ENCODE data around the gene ZSWIM9.

DNA sequence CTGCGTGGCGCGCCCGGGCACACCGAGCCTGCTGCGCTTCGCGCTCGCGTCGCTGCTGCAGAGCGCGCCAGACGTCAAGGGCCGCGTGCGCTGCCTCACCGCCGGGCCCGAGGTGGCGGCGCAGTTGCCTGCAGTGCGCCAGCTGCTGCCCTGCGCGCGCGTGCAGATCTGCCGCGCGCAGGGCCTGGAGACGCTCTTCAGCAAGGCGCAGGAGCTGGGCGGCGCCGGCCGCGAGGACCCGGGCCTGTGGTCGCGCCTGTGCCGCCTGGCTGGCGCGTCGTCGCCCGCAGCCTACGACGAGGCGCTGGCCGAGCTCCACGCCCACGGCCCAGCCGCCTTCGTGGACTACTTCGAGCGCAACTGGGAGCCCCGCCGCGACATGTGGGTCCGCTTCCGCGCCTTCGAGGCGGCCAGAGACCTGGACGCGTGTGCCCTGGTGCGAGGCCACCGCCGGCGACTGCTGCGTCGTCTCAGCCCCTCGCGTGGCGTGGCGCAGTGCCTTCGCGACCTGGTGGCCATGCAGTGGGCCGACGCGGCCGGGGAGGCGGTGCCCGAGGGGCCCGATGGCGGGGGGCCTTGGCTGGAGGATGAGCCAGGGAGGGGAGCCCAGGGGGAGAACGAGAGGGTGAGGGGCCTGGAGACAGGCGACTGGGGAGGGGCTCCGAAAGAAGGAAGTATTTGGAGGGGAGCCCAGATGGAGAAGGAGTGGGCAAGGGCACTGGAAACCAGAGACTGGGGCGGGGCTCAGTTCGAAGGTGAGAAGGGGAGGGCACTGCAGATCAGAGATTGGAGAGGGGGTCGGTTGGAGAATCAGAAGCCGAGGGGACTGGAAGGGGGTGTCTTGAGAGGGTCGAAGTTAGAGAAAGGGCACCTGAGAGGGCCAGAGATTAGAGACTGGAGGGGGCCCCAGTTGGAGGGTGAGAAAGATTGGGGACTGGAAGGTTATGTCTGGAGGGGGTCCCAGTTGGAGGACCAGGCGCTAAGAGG lies 24.7 kb downstream of the ZSWIM9 start:
- TF ChIP-seq JUND (IDR thresholded peaks at IDR 0.05): no peak
- TF ChIP-seq, protein P1, sequence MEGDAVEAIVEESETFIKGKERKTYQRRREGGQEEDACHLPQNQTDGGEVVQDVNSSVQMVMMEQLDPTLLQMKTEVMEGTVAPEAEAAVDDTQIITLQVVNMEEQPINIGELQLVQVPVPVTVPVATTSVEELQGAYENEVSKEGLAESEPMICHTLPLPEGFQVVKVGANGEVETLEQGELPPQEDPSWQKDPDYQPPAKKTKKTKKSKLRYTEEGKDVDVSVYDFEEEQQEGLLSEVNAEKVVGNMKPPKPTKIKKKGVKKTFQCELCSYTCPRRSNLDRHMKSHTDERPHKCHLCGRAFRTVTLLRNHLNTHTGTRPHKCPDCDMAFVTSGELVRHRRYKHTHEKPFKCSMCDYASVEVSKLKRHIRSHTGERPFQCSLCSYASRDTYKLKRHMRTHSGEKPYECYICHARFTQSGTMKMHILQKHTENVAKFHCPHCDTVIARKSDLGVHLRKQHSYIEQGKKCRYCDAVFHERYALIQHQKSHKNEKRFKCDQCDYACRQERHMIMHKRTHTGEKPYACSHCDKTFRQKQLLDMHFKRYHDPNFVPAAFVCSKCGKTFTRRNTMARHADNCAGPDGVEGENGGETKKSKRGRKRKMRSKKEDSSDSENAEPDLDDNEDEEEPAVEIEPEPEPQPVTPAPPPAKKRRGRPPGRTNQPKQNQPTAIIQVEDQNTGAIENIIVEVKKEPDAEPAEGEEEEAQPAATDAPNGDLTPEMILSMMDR (IDR thresholded peaks at IDR 0.05): no peak
- no peak for TF ChIP-seq TAF1 (IDR thresholded peaks at IDR 0.05; ENCODE audit: borderline replicate concordance, low read depth, low read length)

Data from SK-N-SH (cell line).